Mesenteric fat pad (tissue), 1 donor: Measurements from ENCODE around the gene CCR4. TPM values are rescaled to one million over a fixed set of nuclear protein-coding genes. Genes with fewer than 3 reads are reported as not detected.
"Not testable (repeated sequence)": the region's sequence is repeated elsewhere in the genome, so short reads cannot be mapped to it uniquely, and the experiment has no call there.

Experiments
- DNase-seq: peaks from one replicate; pipeline ENCODE4 v3.0.0-alpha.2; 2020; ENCODE audit warnings: low spot score
- total RNA-seq: library from RNA; stranded (reverse); fragmentation: NEBNext Ultra II Directional; extraction: Animal tissue kit (Norgen Biotek cat#: 25700); gene quantifications from one replicate; pipeline ENCODE4 v1.2.1, GENCODE V29; 2021
- donor health status: DM: yes; HTN: yes; CAD: no.

The CCR4 gene
- total RNA-seq, 1 donor from 2014 or later, result 0.48 TPM

- DNase-seq, result no peak
Measured at GRCh38 chr3:32978331-32978730, 26.9 kb downstream of the CCR4 start.

DNA sequence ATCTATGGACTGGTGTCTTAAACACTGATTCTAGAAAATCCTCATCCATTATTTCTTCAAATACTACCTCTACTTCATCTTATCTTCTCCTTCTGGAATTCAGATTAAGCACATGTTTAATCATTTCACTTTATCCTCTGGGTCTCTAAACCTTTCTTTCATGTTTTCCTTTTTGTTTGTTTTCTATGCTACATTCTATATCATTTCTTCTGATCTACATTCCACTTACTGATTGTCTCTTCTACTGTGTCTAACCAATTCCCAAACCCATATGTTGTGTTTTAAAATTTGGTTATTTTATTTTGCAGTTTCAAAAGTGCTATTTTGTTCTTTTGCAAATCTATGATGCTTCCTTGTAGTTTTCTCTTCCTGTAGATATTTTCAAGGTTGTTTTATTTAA, 31.7 kb downstream of the CCR4 start:
- no peak for DNase-seq

DNA sequence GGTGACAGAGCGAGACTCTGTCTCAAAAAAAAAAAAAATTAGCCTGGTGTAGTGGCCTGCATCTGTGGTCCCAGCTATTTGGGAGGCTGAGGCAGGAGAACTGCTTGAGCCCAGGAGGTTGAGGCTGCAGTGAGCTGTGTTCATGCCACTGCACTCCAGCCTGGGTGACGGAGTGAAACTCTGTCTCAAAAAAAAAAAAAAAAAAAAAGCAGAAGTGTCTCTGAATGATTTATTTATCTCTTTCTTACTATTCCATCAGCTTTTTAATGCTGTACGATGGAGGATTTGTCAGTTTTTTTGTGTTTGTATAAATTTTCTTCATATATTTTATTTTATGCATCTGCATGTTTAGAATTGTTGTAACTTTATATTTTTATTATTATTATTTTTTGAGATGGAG, 33.5 kb downstream of the CCR4 start:
- not testable (repeated sequence) for DNase-seq

- no peak for DNase-seq
Measured at GRCh38 chr3:32989171-32989570, 37.7 kb downstream of the CCR4 start.

- no peak for DNase-seq
Measured at GRCh38 chr3:32990116-32990515, 38.7 kb downstream of the CCR4 start.

DNA sequence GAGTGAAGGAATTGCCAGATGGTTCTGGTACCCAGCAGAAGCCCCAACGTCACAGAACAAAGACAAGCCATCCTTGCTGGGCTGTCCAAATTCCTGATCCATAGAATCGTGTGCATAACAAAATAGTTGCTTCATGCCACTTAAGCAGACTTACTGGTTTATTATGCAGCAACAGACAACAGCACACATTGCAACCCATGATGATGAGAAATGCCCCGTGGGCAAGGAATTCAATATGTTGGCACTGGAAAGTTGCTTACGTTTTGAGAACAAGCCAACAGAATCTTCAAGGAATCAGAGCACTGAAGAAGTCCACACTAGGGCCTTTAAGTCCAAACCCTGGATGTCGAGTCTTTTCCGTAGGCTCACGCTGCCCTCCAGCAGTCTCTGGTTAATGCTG, 40.3 kb downstream of the CCR4 start:
- no peak for DNase-seq

GRCh38 chr3:32992310-32992686, 40.9 kb downstream of the CCR4 start:
- no peak for DNase-seq

DNA sequence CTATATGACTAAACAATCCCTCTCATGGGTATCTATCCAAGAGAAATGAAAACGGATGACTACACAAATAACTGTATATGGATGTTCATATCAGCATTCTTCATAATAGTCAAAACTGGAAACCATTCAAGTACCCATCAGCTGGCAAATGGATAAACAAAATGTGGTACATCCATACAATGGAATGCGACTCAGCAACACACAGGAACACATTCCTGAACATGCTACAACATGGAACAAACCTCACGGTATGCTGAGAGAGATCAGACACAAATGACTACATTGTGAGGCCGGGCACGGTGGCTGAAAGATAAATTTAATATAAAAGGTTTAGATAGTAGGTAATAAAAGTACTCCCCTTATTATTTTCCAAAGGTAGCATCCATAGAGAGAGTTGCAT, 42.6 kb downstream of the CCR4 start:
- no peak for DNase-seq

DNA sequence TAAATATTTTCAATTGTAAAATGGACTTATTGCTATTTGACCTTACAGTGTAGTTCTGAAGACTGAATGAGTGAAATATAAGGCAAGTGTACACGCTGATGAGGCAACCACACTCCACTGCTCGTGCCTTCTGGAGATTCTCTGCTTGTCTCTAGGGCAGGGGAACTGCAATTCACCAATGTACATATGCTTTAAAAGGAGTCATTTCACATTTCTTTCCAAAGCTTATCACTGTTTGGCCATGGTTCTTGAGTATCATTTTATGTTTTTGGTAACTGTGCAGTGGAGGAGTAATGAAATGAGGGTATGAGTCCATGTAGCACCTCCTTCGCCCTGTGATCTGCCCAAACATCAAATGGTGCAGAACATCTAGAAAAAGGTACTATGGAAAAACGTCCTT, 43.7 kb downstream of the CCR4 start:
- DNase-seq, result no peak

GRCh38 chr3:32996048-32996754, 44.8 kb downstream of the CCR4 start:
- no peak for DNase-seq

DNA sequence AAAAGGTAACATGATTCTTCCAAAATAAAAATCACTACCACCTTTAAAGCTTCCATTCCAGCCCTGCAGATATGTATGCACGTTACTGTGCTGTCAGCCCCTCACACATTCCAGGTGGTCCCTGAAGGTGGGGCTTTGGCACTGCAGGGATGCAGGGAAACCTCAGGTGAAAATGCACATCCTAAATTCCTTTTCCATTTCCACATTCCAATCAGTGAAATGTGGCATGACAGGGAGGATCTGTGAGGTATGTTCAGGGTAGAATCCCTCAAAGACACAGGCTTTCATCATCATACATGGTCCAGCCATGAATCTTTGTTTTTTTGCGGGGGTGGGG, 45.3 kb downstream of the CCR4 start:
- no peak for DNase-seq

DNA sequence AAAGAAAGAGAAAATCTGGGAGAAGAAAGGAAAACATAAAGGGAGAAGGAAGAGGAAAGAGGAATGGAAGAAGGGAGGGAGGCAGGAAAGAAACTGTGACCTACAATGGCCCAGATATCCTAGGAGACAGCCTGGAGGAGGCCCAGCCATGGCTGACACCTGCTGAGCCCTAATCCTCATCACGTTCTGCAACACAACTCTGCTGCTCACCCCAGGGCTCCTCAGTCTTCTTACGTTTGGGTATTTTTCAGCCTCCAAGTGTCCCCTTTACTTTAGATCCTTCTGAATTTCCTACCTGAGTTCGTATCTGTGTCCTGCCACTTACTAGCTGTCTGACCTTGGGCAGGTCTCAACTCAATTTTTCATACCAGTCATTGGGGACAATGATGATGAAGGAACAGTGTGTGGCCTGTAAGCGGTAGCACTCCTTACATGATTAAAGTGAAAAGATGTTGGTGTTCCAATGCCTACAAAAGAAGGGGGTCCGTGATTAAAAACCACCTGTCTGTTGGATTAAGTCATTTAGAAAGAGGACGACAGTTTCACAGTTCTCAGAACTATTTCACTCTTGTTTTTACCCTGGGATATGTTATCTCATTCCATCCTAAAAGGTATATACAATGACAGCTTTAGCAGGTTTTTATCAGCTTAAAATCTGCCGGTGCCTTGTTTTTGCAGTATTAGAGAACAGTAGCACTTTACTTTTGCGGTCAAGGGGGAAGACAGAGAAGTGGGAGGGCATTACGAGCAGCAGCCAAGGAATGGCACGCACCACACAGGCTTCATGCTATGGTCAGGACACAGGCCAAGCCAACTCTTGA, 47.4 kb downstream of the CCR4 start:
- DNase-seq, result no peak

GRCh38 chr3:33000691-33001385, 49.4 kb downstream of the CCR4 start:
- DNase-seq, result no peak

DNA sequence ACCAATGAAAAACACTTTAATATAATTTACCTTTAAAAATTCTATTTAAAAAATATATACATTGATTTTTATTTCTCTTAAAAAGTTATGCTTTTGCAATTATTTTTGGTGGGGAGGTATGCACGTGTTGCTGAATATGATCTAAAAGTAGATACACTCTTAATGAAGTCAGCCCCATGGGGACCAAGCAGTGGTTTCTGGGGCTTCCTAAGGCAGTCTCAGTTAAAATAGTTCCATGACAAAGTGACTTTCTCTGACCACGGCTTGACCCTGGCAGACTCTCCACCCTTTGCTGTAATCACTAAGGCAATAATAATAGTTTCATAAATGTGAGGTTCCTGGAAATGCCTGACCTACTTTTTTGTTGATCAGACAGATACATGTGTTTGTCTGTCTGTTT, 50.4 kb downstream of the CCR4 start:
- no peak for DNase-seq

DNA sequence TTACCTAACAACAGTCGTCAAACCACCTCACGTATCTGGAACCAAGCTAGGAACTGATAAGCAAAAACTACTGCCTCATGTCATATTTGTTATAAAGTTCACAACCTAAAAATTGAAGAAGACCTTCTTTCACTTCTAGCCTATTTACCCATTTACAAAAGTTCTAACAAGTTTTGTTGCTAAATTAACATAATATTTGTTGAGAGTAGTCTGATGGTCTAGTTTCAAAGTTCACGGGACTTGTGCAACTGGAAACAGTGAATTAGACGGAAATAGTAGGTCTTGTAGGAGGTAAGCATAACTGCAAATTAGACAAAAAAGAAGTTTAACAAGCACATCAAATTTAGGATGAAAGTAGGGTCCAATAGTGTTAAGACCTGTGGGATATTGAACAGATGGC, 51.9 kb downstream of the CCR4 start:
- no peak for DNase-seq

GRCh38 chr3:33004205-33004604, 52.8 kb downstream of the CCR4 start:
- DNase-seq, result no peak

DNA sequence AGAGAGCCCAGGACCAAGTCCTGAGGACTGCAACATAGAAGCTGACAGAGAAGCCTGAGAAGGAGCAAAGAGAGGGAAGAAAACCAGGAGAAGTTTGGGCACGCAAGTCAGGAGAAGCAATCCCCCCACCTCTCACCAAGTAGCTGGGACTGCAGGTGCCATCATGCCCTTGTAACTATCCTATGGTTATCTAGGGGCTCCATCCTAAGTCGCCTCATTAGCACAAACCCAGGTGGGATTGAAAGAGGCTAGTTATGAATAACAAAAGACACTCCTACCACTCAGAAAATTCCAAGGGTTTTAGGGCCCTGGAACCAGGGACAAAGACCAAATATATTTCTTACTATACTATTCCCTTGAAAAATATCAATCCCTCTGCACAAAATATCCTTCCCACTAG, 53.5 kb downstream of the CCR4 start:
- DNase-seq, result no peak

Other genes with a start within 250 kb of the CCR4 start
- gene TRIM71, start 133.6 kb upstream of the CCR4 start, total RNA-seq, result not detected
- gene GLB1, start 145.5 kb downstream of the CCR4 start, total RNA-seq, result 56.5 TPM
- 9.9 TPM for gene TMPPE, start 145.5 kb downstream of the CCR4 start, total RNA-seq
- gene CRTAP, start 162.4 kb downstream of the CCR4 start, total RNA-seq, result 371 TPM